HG03280 (cell line): Measurements from ENCODE around the gene RNASE4.
"Not testable (repeated sequence)": the region's sequence is repeated elsewhere in the genome, so short reads cannot be mapped to it uniquely, and the experiment has no call there.

ENCODE experiments used
- ATAC-seq: cut with Tn5 transposase; IDR thresholded peaks from one replicate; pipeline ENCODE4 v1.9.1; 2021; ENCODE audit warnings: mild to moderate bottlenecking, moderate library complexity; ENCODE audit not compliant: unreplicated experiment

Gene RNASE4

GRCh38 chr14:20734430-20734806 lies 50.1 kb downstream of the RNASE4 start:
- no peak for ATAC-seq

GRCh38 chr14:20738292-20738691 lies 53.9 kb downstream of the RNASE4 start:
- ATAC-seq: not testable (repeated sequence)

GRCh38 chr14:20742132-20742531 lies 57.8 kb downstream of the RNASE4 start:
- ATAC-seq: no peak

- no peak for ATAC-seq
These were observed 59.2 kb downstream of the RNASE4 start for GRCh38 chr14:20743556-20743955.

- ATAC-seq: no peak
These were observed 61.4 kb downstream of the RNASE4 start, which contains the start of gene EDDM3A for GRCh38 chr14:20745571-20746358. Gene EDDM3A, plus strand, starts transcription at chr14:20745887. Its CDS starts 1,694 bp downstream, at chr14:20747581.

- no peak for ATAC-seq
These were observed 62.2 kb downstream of the RNASE4 start for GRCh38 chr14:20746566-20746965.

- no peak for ATAC-seq
These were observed 64.1 kb downstream of the RNASE4 start for GRCh38 chr14:20748439-20748838.

- ATAC-seq: no peak
These were observed 65.8 kb downstream of the RNASE4 start for GRCh38 chr14:20750194-20750593.
